Activated CD4-positive, alpha-beta T cell treated with anti-CD3 and anti-CD28 coated beads, Interleukin-2, Interleukin-4, amounts not matched to agents 100 ng/mL and 50 ng/mL, durations not matched to agents 16 hours and 8 hours (primary cell): ENCODE measurements around the gene FMO5.
A peak's percentile ranks its signal among the peaks of the same experiment; 100 is the strongest.
"Not testable (repeated sequence)": the region's sequence is repeated elsewhere in the genome, so short reads cannot be mapped to it uniquely, and the experiment has no call there.

Experiments
- DNase-seq: peaks from one replicate; pipeline ENCODE4 v3.0.0-alpha.2; 2020; ENCODE audit warnings: low spot score

Gene FMO5

GRCh38 chr1:147204080-147204479, 21.1 kb downstream of the FMO5 start:
- DNase-seq, result no peak

GRCh38 chr1:147202576-147202975, 22.6 kb downstream of the FMO5 start:
- no peak for DNase-seq

GRCh38 chr1:147201786-147202185, 23.4 kb downstream of the FMO5 start:
- no peak for DNase-seq

- no peak for DNase-seq
These were observed 23.9 kb downstream of the FMO5 start for GRCh38 chr1:147201276-147201675.

GRCh38 chr1:147197324-147197723, 27.8 kb downstream of the FMO5 start:
- not testable (repeated sequence) for DNase-seq

- no peak for DNase-seq
These were observed 35.6 kb downstream of the FMO5 start for GRCh38 chr1:147189514-147189913.

GRCh38 chr1:147185432-147185831, 39.7 kb downstream of the FMO5 start:
- DNase-seq, result no peak

- DNase-seq, result no peak
These were observed 47.3 kb downstream of the FMO5 start for GRCh38 chr1:147177611-147178380.

GRCh38 chr1:147172168-147173016, 52.7 kb downstream of the FMO5 start, which contains the start of gene PRKAB2:
Gene PRKAB2, minus strand, starts transcription at chr1:147172470. Its CDS starts 326 bp downstream, at chr1:147172144.
- peak; percentile 93 for DNase-seq

- no peak for DNase-seq
These were observed 53.6 kb downstream of the FMO5 start for GRCh38 chr1:147171399-147172167.

- DNase-seq, result no peak
These were observed 55.1 kb downstream of the FMO5 start for GRCh38 chr1:147169840-147170674.

- DNase-seq, result no peak
These were observed 56.0 kb downstream of the FMO5 start for GRCh38 chr1:147169171-147169570.

- no peak for DNase-seq
These were observed 56.5 kb downstream of the FMO5 start for GRCh38 chr1:147168626-147169058.

- DNase-seq, result no peak
These were observed 57.8 kb downstream of the FMO5 start for GRCh38 chr1:147167365-147167764.

GRCh38 chr1:147163019-147163418, 62.1 kb downstream of the FMO5 start:
- no peak for DNase-seq

GRCh38 chr1:147162093-147162492, 63.0 kb downstream of the FMO5 start:
- no peak for DNase-seq

GRCh38 chr1:147157116-147157515, 68.0 kb downstream of the FMO5 start:
- not testable (repeated sequence) for DNase-seq

GRCh38 chr1:147156642-147157041, 68.5 kb downstream of the FMO5 start:
- no peak for DNase-seq

- DNase-seq, result no peak
These were observed 72.4 kb downstream of the FMO5 start for GRCh38 chr1:147152772-147153171.

- DNase-seq, result no peak
These were observed 73.9 kb downstream of the FMO5 start for GRCh38 chr1:147151244-147151643.

GRCh38 chr1:147142886-147143285, 82.3 kb downstream of the FMO5 start:
- no peak for DNase-seq
